GM12878 (cell line): ENCODE results near the gene HDHD3. TPM values are rescaled to one million over a fixed set of nuclear protein-coding genes. Genes with fewer than 3 reads are reported as not detected.

Source experiments
- ATF7 ChIP-seq: fragments of 450-650 bp; IDR thresholded peaks from 2 replicates; pipeline ENCODE4 v1.6.1; 2016; ENCODE audit warnings: low read depth, mild to moderate bottlenecking
- BCL11A ChIP-seq: IDR thresholded peaks from 2 replicates; pipeline ENCODE4 v1.6.1; 2011; ENCODE audit warnings: low read depth, low read length
- BHLHE40 ChIP-seq, 2 experiments: fragments of 450-650 bp in 1 of 2; IDR thresholded peaks; 2 replicates each; pipeline ENCODE4 v1.6.1; 2011 to 2017; ENCODE audit warnings: low read depth in 2 of 2, borderline replicate concordance in 1 of 2, improper control_type of control experiment in 1 of 2, low read length in 1 of 2, mild to moderate bottlenecking in 1 of 2
- CHD4 ChIP-seq: fragments of 200-600 bp; sonication (generic); IDR thresholded peaks from 2 replicates; pipeline ENCODE4 v1.6.1; 2016; ENCODE audit warnings: mild to moderate bottlenecking
- CREB1 ChIP-seq: IDR thresholded peaks from 2 replicates; pipeline ENCODE4 v1.6.1; 2012; ENCODE audit warnings: low read depth, mild to moderate bottlenecking, inconsistent platforms
- CREM ChIP-seq: IDR thresholded peaks from 2 replicates; pipeline ENCODE4 v1.6.1; 2014; ENCODE audit warnings: antibody characterized with exemption, low read depth
- ETV6 ChIP-seq, 2 experiments: fragments of 450-650 bp in 1 of 2; IDR thresholded peaks in 1 of 2; conservative IDR thresholded peaks in 1 of 2; 2 replicates each; pipeline ENCODE4 v1.6.1; 2014; ENCODE audit warnings: antibody characterized with exemption in 1 of 2, borderline replicate concordance in 1 of 2, low read depth in 1 of 2, mild to moderate bottlenecking in 1 of 2, moderate library complexity in 1 of 2
- FOXM1 ChIP-seq: IDR thresholded peaks from 2 replicates; pipeline ENCODE4 v1.6.1; 2012; ENCODE audit warnings: low read depth, mild to moderate bottlenecking, inconsistent platforms, low read length, moderate library complexity
- KDM1A ChIP-seq: fragments of 200-600 bp; sonication (generic); IDR thresholded peaks from 2 replicates; pipeline ENCODE4 v1.6.1; 2016; ENCODE audit warnings: borderline replicate concordance
- MTA3 ChIP-seq: IDR thresholded peaks from 2 replicates; pipeline ENCODE4 v1.6.1; 2012; ENCODE audit warnings: low read length, inconsistent platforms, borderline replicate concordance
- NFXL1 ChIP-seq: fragments of 450-650 bp; IDR thresholded peaks from 2 replicates; pipeline ENCODE4 v1.6.1; 2017; ENCODE audit warnings: antibody characterized with exemption, mild to moderate bottlenecking, borderline replicate concordance
- RB1 ChIP-seq: fragments of 450-650 bp; formaldehyde crosslinking; IDR thresholded peaks from 2 replicates; pipeline ENCODE4 v1.6.1; 2017; ENCODE audit warnings: mild to moderate bottlenecking, borderline replicate concordance
- SMAD1 ChIP-seq: fragments of 450-650 bp; IDR thresholded peaks from 2 replicates; pipeline ENCODE4 v1.6.1; 2018; ENCODE audit warnings: mild to moderate bottlenecking, low read depth; ENCODE audit not compliant: partially characterized antibody
- SUPT20H ChIP-seq: IDR thresholded peaks from 2 replicates; pipeline ENCODE4 v1.6.1; 2011; ENCODE audit warnings: low read depth, mild to moderate bottlenecking, low read length, moderate library complexity, borderline replicate concordance; ENCODE audit not compliant: control insufficient read depth
- TARDBP ChIP-seq: IDR thresholded peaks from 2 replicates; pipeline ENCODE4 v1.6.1; 2016; ENCODE audit warnings: borderline replicate concordance
- TCF7 ChIP-seq: IDR thresholded peaks from 2 replicates; pipeline ENCODE4 v1.6.1; 2014; ENCODE audit warnings: antibody characterized with exemption, borderline replicate concordance
- ZNF384 ChIP-seq: IDR thresholded peaks from 2 replicates; pipeline ENCODE4 v1.6.1; 2012; ENCODE audit warnings: low read depth, mild to moderate bottlenecking, low read length, improper control_type of control experiment, borderline replicate concordance
- polyA plus RNA-seq, 11 experiments: library from polyadenylated mRNA; depleted of rRNA in 4 of 11; unstranded in 6 of 11; stranded (reverse) in 5 of 11; fragments of >200 nt; fragmentation: Nextera tagmentation in 4 of 11; fragmentation: Illumina TruSeq in 1 of 11; extraction: Ambion mirVana in 4 of 11; extraction: Trizol in 1 of 11; gene quantifications; 1 replicate in 1 of 11; 2 replicates in 10 of 11; pipeline versions ENCODE4 v1.2.1 to v1.2.3, GENCODE V29; 2011 to 2016; ENCODE audit warnings: inconsistent platforms in 2 of 11, missing spikeins in 2 of 11, low read depth in 1 of 11
- total RNA-seq, 4 experiments: library from RNA; depleted of rRNA in 3 of 4; stranded (reverse); fragments of >200 nt in 3 of 4; fragmentation: Illumina TruSeq in 1 of 4; extraction: Trizol in 1 of 4; gene quantifications; 2 replicates each; pipeline versions ENCODE4 v1.2.1 to v1.2.3, GENCODE V29; 2013 to 2021
- TF ChIP-seq, protein P1 (sequence below): fragments of 450-650 bp; IDR thresholded peaks from 2 replicates; pipeline ENCODE4 v1.6.1; 2016; ENCODE audit warnings: mild to moderate bottlenecking
- TF ChIP-seq, protein P2 (sequence below): fragments of 450-650 bp; IDR thresholded peaks from 2 replicates; pipeline ENCODE4 v1.6.1; 2017; ENCODE audit warnings: mild to moderate bottlenecking, moderate library complexity
- TF ChIP-seq, protein P3 (sequence below): IDR thresholded peaks from 2 replicates; pipeline ENCODE4 v1.6.1; 2011; ENCODE audit warnings: low read depth, mild to moderate bottlenecking, low read length, moderate library complexity, borderline replicate concordance; ENCODE audit errors: extremely low read depth
- TF ChIP-seq, protein P4 (sequence below): fragments of 450-650 bp; formaldehyde crosslinking; IDR thresholded peaks from 2 replicates; pipeline ENCODE4 v1.5.0; 2022; ENCODE audit warnings: mild to moderate bottlenecking, missing genetic modification characterization

The HDHD3 gene
- total and polyA plus RNA-seq, 10 of the 15 experiments (the other 5 are each of a cell fraction or from before 2014, with no cell fraction given) = 1.3 to 29.4 (median 17.9) TPM

DNA sequence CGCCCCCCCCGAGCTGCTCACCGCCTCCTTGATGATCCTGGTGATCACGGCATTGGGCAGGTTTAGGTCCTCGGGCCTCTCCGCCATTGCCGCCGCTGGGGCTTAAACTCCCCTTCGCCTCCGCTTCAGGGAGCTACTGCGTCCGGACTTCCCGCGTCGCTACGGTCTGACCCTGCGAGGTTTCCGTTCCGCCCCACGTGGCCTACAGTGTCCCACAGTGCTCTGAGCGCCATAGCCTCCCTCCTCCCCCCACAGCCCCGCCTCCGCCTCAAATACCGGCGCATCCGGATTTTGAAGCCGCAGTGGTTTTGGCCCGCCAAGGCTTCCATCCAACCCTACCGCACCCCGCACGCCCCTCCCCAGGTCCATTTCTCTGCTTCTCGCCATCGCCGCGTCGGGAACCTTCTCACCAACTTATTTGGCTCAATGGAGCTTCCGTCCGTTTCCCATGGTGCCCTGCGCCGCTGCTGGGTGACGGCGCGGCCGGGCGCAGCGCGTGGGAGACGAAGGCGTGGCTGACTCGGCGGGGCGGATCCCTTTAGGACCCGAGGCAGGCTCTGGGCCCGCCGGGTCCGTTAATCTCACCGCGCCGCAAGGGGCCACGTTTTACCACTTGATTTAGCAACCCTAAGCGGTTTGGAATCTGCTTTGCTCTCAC is 33.5 kb upstream of the HDHD3 start, which contains the start of the genes C9orf43 and POLE3 (continued):
- TF ChIP-seq, protein P1, sequence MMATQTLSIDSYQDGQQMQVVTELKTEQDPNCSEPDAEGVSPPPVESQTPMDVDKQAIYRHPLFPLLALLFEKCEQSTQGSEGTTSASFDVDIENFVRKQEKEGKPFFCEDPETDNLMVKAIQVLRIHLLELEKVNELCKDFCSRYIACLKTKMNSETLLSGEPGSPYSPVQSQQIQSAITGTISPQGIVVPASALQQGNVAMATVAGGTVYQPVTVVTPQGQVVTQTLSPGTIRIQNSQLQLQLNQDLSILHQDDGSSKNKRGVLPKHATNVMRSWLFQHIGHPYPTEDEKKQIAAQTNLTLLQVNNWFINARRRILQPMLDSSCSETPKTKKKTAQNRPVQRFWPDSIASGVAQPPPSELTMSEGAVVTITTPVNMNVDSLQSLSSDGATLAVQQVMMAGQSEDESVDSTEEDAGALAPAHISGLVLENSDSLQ = peak; percentile 24; the same call in 1 of the 2 replicates
- TF ChIP-seq FOXM1 (no peak; the same call in 1 of the 2 replicates), CREM (peak; percentile 77; the same call in 1 of the 2 replicates), NFXL1 (no peak), ZNF384 (no peak), CREB1 (peak; percentile 85), KDM1A (no peak), SUPT20H (no peak), BCL11A (no peak), ATF7 (peak; percentile 66), BHLHE40 (IDR thresholded peaks at IDR 0.05; ENCODE audit: borderline replicate concordance in 1 of 2, low read depth in 2 of 2, low read length in 1 of 2) (peak; percentile 55 to 72; a peak in 2 of 4 replicates), CHD4 (no peak), ETV6 (conservative IDR thresholded peaks at IDR 0.05 in 1 of 2, IDR thresholded peaks at IDR 0.05 in 1 of 2; ENCODE audit: borderline replicate concordance in 1 of 2, low read depth in 1 of 2) (no peak; a peak in 1 of 4 replicates), TARDBP (0 out of 2 replicates have a peak, but pooled peaks have one; percentile 14), SMAD1 (peak; percentile 51), RB1 (peak; percentile 71; the same call in 1 of the 2 replicates), TCF7 (no peak), MTA3 (no peak; the same call in 1 of the 2 replicates)
- TF ChIP-seq, protein P2, sequence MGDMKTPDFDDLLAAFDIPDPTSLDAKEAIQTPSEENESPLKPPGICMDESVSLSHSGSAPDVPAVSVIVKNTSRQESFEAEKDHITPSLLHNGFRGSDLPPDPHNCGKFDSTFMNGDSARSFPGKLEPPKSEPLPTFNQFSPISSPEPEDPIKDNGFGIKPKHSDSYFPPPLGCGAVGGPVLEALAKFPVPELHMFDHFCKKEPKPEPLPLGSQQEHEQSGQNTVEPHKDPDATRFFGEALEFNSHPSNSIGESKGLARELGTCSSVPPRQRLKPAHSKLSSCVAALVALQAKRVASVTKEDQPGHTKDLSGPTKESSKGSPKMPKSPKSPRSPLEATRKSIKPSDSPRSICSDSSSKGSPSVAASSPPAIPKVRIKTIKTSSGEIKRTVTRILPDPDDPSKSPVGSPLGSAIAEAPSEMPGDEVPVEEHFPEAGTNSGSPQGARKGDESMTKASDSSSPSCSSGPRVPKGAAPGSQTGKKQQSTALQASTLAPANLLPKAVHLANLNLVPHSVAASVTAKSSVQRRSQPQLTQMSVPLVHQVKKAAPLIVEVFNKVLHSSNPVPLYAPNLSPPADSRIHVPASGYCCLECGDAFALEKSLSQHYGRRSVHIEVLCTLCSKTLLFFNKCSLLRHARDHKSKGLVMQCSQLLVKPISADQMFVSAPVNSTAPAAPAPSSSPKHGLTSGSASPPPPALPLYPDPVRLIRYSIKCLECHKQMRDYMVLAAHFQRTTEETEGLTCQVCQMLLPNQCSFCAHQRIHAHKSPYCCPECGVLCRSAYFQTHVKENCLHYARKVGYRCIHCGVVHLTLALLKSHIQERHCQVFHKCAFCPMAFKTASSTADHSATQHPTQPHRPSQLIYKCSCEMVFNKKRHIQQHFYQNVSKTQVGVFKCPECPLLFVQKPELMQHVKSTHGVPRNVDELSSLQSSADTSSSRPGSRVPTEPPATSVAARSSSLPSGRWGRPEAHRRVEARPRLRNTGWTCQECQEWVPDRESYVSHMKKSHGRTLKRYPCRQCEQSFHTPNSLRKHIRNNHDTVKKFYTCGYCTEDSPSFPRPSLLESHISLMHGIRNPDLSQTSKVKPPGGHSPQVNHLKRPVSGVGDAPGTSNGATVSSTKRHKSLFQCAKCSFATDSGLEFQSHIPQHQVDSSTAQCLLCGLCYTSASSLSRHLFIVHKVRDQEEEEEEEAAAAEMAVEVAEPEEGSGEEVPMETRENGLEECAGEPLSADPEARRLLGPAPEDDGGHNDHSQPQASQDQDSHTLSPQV = no peak
- TF ChIP-seq, protein P3, sequence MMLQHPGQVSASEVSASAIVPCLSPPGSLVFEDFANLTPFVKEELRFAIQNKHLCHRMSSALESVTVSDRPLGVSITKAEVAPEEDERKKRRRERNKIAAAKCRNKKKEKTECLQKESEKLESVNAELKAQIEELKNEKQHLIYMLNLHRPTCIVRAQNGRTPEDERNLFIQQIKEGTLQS = peak; percentile 67; the same call in 1 of the 2 replicates
- TF ChIP-seq, protein P4, sequence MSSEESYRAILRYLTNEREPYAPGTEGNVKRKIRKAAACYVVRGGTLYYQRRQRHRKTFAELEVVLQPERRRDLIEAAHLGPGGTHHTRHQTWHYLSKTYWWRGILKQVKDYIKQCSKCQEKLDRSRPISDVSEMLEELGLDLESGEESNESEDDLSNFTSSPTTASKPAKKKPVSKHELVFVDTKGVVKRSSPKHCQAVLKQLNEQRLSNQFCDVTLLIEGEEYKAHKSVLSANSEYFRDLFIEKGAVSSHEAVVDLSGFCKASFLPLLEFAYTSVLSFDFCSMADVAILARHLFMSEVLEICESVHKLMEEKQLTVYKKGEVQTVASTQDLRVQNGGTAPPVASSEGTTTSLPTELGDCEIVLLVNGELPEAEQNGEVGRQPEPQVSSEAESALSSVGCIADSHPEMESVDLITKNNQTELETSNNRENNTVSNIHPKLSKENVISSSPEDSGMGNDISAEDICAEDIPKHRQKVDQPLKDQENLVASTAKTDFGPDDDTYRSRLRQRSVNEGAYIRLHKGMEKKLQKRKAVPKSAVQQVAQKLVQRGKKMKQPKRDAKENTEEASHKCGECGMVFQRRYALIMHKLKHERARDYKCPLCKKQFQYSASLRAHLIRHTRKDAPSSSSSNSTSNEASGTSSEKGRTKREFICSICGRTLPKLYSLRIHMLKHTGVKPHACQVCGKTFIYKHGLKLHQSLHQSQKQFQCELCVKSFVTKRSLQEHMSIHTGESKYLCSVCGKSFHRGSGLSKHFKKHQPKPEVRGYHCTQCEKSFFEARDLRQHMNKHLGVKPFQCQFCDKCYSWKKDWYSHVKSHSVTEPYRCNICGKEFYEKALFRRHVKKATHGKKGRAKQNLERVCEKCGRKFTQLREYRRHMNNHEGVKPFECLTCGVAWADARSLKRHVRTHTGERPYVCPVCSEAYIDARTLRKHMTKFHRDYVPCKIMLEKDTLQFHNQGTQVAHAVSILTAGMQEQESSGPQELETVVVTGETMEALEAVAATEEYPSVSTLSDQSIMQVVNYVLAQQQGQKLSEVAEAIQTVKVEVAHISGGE (CRISPR knock-in tag) = no peak
